ENCODE measurements around the gene GUCD1.

- no peak for TF ChIP-seq MAX (IDR thresholded peaks at IDR 0.05; ENCODE audit: low read depth, low read length)
- TF ChIP-seq, protein P1, sequence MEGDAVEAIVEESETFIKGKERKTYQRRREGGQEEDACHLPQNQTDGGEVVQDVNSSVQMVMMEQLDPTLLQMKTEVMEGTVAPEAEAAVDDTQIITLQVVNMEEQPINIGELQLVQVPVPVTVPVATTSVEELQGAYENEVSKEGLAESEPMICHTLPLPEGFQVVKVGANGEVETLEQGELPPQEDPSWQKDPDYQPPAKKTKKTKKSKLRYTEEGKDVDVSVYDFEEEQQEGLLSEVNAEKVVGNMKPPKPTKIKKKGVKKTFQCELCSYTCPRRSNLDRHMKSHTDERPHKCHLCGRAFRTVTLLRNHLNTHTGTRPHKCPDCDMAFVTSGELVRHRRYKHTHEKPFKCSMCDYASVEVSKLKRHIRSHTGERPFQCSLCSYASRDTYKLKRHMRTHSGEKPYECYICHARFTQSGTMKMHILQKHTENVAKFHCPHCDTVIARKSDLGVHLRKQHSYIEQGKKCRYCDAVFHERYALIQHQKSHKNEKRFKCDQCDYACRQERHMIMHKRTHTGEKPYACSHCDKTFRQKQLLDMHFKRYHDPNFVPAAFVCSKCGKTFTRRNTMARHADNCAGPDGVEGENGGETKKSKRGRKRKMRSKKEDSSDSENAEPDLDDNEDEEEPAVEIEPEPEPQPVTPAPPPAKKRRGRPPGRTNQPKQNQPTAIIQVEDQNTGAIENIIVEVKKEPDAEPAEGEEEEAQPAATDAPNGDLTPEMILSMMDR (IDR thresholded peaks at IDR 0.05; ENCODE audit: low read depth, low read length): no peak
Observed at GRCh38 chr22:24523873-24524272, 31.1 kb downstream of the GUCD1 start.

Measured in NB4 (cell line).